K562 (cell line): ENCODE measurements around the gene CD44.

ENCODE experiments used
- EP300 ChIP-seq: IDR thresholded peaks from 2 replicates; pipeline ENCODE4 v1.6.1; 2012; ENCODE audit warnings: low read length, improper control_type of control experiment
- POLR2AphosphoS5 ChIP-seq: IDR thresholded peaks from 2 replicates; pipeline ENCODE4 v1.6.1; 2011; ENCODE audit warnings: mild to moderate bottlenecking, low read depth, low read length, moderate library complexity; ENCODE audit not compliant: control insufficient read depth, insufficient read depth
- YY1 ChIP-seq, 3 experiments: IDR thresholded peaks; 2 replicates each; pipeline ENCODE4 v1.6.1; 2011; ENCODE audit warnings: low read length in 2 of 3, mild to moderate bottlenecking in 2 of 3, moderate library complexity in 2 of 3, borderline replicate concordance in 1 of 3, control low read depth in 1 of 3, low read depth in 1 of 3; ENCODE audit not compliant: insufficient read depth in 3 of 3, insufficient replicate concordance in 2 of 3, control insufficient read depth in 1 of 3, insufficient read length in 1 of 3; ENCODE audit errors: extremely low read depth in 1 of 3
- ZNF224 ChIP-seq: sonication (generic); formaldehyde crosslinking; IDR thresholded peaks from 2 replicates; pipeline ENCODE4 v1.8.0; 2022; ENCODE audit warnings: mild to moderate bottlenecking, missing genetic modification reagents
- ZNF699 ChIP-seq: fragments of 250-450 bp; sonication (Bioruptor Pico); IDR thresholded peaks from 2 replicates; pipeline ENCODE4 v1.8.0; 2021; ENCODE audit warnings: mild to moderate bottlenecking, moderate library complexity; ENCODE audit not compliant: insufficient replicate concordance
- TF ChIP-seq, protein P1 (sequence below), 2 experiments: fragments of 450-650 bp; formaldehyde crosslinking in 1 of 2; IDR thresholded peaks; 2 replicates each; pipeline versions ENCODE4 v1.4.0 to v1.6.1; 2014 to 2020; ENCODE audit warnings: mild to moderate bottlenecking in 2 of 2, borderline replicate concordance in 1 of 2, low read depth in 1 of 2
- TF ChIP-seq, protein P2 (sequence below), 3 experiments: IDR thresholded peaks in 2 of 3; conservative IDR thresholded peaks in 1 of 3; 2 replicates each; pipeline ENCODE4 v1.5.1; 2011 to 2012; ENCODE audit warnings: low read length in 3 of 3, mild to moderate bottlenecking in 3 of 3, control low read depth in 2 of 3, improper control_type of control experiment in 1 of 3, inconsistent platforms in 1 of 3, low read depth in 1 of 3, mixed read lengths in 1 of 3, moderate library complexity in 1 of 3; ENCODE audit not compliant: insufficient read depth in 2 of 3

DNA sequence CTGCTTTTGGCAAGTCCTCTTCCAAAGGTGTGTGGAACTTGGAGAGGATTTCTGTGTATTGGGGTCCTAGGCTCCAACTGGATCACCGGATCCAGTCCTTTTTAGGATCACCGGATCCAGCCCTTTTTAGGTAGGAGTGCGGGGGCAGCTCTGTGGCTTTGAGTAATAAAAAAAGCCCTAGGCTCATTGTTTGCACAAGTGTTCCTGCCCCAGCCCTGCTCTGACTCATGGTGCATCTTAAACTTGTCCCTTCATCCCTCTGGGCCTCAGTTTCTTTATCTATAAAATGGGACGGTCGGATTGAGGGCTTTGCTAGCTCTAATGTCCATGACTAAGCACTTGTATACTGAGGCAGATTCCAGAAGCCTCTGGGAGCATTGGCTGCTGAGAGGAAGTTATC, 22.7 kb upstream of the CD44 start:
- no peak for TF ChIP-seq POLR2AphosphoS5
- TF ChIP-seq ZNF224, result no peak
- no peak for TF ChIP-seq YY1 (IDR thresholded peaks at IDR 0.05; ENCODE audit: borderline replicate concordance in 1 of 3, control insufficient read depth in 1 of 3, extremely low read depth in 1 of 3, insufficient read depth in 3 of 3, insufficient read length in 1 of 3, insufficient replicate concordance in 2 of 3, low read depth in 1 of 3, low read length in 2 of 3)
- no peak for TF ChIP-seq ZNF699 (CRISPR knock-in tag)
- TF ChIP-seq, protein P1, sequence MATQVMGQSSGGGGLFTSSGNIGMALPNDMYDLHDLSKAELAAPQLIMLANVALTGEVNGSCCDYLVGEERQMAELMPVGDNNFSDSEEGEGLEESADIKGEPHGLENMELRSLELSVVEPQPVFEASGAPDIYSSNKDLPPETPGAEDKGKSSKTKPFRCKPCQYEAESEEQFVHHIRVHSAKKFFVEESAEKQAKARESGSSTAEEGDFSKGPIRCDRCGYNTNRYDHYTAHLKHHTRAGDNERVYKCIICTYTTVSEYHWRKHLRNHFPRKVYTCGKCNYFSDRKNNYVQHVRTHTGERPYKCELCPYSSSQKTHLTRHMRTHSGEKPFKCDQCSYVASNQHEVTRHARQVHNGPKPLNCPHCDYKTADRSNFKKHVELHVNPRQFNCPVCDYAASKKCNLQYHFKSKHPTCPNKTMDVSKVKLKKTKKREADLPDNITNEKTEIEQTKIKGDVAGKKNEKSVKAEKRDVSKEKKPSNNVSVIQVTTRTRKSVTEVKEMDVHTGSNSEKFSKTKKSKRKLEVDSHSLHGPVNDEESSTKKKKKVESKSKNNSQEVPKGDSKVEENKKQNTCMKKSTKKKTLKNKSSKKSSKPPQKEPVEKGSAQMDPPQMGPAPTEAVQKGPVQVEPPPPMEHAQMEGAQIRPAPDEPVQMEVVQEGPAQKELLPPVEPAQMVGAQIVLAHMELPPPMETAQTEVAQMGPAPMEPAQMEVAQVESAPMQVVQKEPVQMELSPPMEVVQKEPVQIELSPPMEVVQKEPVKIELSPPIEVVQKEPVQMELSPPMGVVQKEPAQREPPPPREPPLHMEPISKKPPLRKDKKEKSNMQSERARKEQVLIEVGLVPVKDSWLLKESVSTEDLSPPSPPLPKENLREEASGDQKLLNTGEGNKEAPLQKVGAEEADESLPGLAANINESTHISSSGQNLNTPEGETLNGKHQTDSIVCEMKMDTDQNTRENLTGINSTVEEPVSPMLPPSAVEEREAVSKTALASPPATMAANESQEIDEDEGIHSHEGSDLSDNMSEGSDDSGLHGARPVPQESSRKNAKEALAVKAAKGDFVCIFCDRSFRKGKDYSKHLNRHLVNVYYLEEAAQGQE (IDR thresholded peaks at IDR 0.05; ENCODE audit: borderline replicate concordance), result no peak
- TF ChIP-seq, protein P1 (CRISPR knock-in tag; IDR thresholded peaks at IDR 0.05; ENCODE audit: low read depth), result no peak
- TF ChIP-seq EP300, result no peak
- TF ChIP-seq, protein P2, sequence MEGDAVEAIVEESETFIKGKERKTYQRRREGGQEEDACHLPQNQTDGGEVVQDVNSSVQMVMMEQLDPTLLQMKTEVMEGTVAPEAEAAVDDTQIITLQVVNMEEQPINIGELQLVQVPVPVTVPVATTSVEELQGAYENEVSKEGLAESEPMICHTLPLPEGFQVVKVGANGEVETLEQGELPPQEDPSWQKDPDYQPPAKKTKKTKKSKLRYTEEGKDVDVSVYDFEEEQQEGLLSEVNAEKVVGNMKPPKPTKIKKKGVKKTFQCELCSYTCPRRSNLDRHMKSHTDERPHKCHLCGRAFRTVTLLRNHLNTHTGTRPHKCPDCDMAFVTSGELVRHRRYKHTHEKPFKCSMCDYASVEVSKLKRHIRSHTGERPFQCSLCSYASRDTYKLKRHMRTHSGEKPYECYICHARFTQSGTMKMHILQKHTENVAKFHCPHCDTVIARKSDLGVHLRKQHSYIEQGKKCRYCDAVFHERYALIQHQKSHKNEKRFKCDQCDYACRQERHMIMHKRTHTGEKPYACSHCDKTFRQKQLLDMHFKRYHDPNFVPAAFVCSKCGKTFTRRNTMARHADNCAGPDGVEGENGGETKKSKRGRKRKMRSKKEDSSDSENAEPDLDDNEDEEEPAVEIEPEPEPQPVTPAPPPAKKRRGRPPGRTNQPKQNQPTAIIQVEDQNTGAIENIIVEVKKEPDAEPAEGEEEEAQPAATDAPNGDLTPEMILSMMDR (IDR thresholded peaks at IDR 0.05 in 2 of 3, conservative IDR thresholded peaks at IDR 0.05 in 1 of 3; ENCODE audit: insufficient read depth in 2 of 3, low read depth in 1 of 3, low read length in 3 of 3), result no peak
